IMR-90 (cell line): ENCODE results near the gene BLVRB.

Source experiments
- BHLHE40 ChIP-seq: fragments of 150-350 bp; IDR thresholded peaks from 2 replicates; pipeline ENCODE4 v1.6.1; 2016; ENCODE audit warnings: mild to moderate bottlenecking, low read depth, low read length
- CEBPB ChIP-seq: IDR thresholded peaks from 2 replicates; pipeline ENCODE4 v1.6.1; 2012; ENCODE audit warnings: low read depth, low read length, improper control_type of control experiment
- FOS ChIP-seq: fragments of 150-350 bp; IDR thresholded peaks from 2 replicates; pipeline ENCODE4 v1.6.1; 2016; ENCODE audit warnings: low read depth, low read length
- MAFK ChIP-seq: IDR thresholded peaks from 2 replicates; pipeline ENCODE4 v1.6.1; 2012; ENCODE audit warnings: low read depth, low read length, improper control_type of control experiment
- MAZ ChIP-seq: IDR thresholded peaks from 2 replicates; pipeline ENCODE4 v1.6.1; 2012; ENCODE audit warnings: low read depth, mild to moderate bottlenecking, low read length, improper control_type of control experiment, moderate library complexity, borderline replicate concordance
- POLR2A ChIP-seq: IDR thresholded peaks from 2 replicates; pipeline ENCODE4 v1.6.1; 2012; ENCODE audit warnings: mild to moderate bottlenecking, low read depth, low read length
- RAD21 ChIP-seq: IDR thresholded peaks from 2 replicates; pipeline ENCODE4 v1.6.1; 2012; ENCODE audit warnings: low read length, improper control_type of control experiment
- RCOR1 ChIP-seq: IDR thresholded peaks from 2 replicates; pipeline ENCODE4 v1.6.1; 2012; ENCODE audit warnings: mild to moderate bottlenecking, low read length, improper control_type of control experiment; ENCODE audit not compliant: insufficient replicate concordance
- RFX5 ChIP-seq: IDR thresholded peaks from 2 replicates; pipeline ENCODE4 v1.8.0; 2012; ENCODE audit warnings: low read depth, mild to moderate bottlenecking, low read length, moderate library complexity
- SMC3 ChIP-seq: fragments of 150-350 bp; IDR thresholded peaks from 2 replicates; pipeline ENCODE4 v1.6.1; 2016; ENCODE audit warnings: low read depth, mild to moderate bottlenecking, antibody characterized with exemption, low read length, moderate library complexity
- TF ChIP-seq, protein P1 (sequence below): conservative IDR thresholded peaks from 2 replicates; pipeline ENCODE4 v1.5.1; 2012; ENCODE audit warnings: mild to moderate bottlenecking, low read depth, low read length, improper control_type of control experiment
- TF ChIP-seq, protein P2 (sequence below): fragments of 150-350 bp; IDR thresholded peaks from 2 replicates; pipeline ENCODE4 v1.6.1; 2017; ENCODE audit warnings: mild to moderate bottlenecking, antibody characterized with exemption, low read length, low read depth

DNA sequence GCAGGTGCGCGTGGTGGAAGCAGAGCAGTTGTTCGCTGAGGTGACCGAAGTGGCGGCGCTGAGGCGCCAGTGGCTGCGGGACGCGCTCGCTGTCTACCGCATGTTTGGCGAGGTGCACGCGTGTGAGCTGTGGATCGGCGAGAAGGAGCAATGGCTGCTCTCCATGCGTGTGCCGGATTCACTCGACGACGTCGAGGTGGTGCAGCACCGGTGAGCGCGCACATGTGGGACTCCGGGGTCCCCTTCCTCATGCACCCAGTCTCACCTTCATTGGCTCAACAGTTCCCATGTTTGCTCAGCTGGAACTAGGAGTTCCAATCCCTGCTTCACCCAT lies 47.8 kb upstream of the BLVRB start:
- TF ChIP-seq, protein P1, sequence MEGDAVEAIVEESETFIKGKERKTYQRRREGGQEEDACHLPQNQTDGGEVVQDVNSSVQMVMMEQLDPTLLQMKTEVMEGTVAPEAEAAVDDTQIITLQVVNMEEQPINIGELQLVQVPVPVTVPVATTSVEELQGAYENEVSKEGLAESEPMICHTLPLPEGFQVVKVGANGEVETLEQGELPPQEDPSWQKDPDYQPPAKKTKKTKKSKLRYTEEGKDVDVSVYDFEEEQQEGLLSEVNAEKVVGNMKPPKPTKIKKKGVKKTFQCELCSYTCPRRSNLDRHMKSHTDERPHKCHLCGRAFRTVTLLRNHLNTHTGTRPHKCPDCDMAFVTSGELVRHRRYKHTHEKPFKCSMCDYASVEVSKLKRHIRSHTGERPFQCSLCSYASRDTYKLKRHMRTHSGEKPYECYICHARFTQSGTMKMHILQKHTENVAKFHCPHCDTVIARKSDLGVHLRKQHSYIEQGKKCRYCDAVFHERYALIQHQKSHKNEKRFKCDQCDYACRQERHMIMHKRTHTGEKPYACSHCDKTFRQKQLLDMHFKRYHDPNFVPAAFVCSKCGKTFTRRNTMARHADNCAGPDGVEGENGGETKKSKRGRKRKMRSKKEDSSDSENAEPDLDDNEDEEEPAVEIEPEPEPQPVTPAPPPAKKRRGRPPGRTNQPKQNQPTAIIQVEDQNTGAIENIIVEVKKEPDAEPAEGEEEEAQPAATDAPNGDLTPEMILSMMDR = no peak
- TF ChIP-seq RAD21 (no peak), MAZ (no peak), POLR2A (no peak), FOS (no peak), MAFK (no peak), SMC3 (no peak), RFX5 (no peak), CEBPB (no peak), RCOR1 (no peak), BHLHE40 (no peak)
- TF ChIP-seq, protein P2, sequence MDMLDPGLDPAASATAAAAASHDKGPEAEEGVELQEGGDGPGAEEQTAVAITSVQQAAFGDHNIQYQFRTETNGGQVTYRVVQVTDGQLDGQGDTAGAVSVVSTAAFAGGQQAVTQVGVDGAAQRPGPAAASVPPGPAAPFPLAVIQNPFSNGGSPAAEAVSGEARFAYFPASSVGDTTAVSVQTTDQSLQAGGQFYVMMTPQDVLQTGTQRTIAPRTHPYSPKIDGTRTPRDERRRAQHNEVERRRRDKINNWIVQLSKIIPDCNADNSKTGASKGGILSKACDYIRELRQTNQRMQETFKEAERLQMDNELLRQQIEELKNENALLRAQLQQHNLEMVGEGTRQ = no peak
